ENCODE measurements around the gene DGKH.
"Not testable (repeated sequence)": the region's sequence is repeated elsewhere in the genome, so short reads cannot be mapped to it uniquely, and the experiment has no call there.

The DGKH gene

GRCh38 chr13:42075517-42075916, 27.1 kb downstream of the DGKH start:
- DNase-seq (ENCODE audit: low spot score), result no peak

DNA sequence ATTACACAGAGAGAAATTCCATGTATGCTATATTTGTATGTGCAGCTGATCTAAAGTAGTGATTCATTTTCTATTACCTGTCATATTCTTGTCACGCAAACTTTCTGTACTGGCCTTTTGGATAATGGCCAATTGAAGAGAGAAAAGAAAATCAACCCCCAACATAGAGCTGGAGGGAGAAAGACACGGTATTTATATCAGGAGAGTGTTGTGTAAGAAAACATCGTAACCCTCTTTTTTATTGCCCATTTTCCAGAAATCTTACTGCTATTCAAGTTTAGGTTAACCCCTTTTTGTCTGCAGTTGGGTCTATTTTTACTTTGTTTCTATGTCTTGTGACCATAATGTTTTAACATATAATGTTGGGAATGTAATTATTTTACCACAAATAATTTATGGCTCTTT, 27.9 kb downstream of the DGKH start:
- no peak for DNase-seq (ENCODE audit: low spot score)

DNA sequence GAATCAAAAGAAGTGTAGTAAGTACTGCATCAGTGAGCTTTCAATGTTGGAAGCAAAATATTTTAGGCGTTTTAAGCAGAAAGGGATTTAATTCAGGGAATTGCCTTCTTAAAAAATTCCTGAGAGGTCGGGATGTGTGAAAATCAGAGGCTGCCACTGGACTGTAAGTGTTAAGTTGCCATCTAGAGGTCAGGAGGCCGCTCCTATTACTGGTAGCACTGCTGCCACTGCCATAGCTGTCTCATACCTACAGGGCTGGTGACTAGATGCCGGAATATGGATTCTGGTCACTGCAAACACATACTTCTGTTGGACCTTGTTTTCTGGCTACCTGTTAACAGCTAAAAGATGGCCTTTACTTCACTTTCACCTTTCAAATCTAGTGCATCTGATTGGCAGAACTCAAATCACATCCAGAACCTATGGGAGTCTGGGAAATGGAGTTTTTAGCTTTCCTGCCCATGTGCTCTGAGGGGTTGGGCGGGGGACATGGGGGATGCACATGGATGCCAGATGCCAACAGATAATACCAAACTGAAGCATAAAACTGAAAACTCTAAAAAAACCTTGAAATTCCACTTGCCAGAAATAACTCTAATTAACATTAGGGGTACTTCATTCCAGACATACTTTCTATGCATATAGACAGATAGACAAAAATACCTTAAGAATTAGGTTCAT, 29.8 kb downstream of the DGKH start:
- DNase-seq (ENCODE audit: low spot score), result peak; percentile 15

- no peak for DNase-seq (ENCODE audit: low spot score)
These were observed 34.8 kb downstream of the DGKH start for GRCh38 chr13:42083138-42083770.

- no peak for DNase-seq (ENCODE audit: low spot score)
These were observed 36.3 kb downstream of the DGKH start for GRCh38 chr13:42084722-42085121.

- no peak for DNase-seq (ENCODE audit: low spot score)
These were observed 38.1 kb downstream of the DGKH start for GRCh38 chr13:42086582-42086981.

DNA sequence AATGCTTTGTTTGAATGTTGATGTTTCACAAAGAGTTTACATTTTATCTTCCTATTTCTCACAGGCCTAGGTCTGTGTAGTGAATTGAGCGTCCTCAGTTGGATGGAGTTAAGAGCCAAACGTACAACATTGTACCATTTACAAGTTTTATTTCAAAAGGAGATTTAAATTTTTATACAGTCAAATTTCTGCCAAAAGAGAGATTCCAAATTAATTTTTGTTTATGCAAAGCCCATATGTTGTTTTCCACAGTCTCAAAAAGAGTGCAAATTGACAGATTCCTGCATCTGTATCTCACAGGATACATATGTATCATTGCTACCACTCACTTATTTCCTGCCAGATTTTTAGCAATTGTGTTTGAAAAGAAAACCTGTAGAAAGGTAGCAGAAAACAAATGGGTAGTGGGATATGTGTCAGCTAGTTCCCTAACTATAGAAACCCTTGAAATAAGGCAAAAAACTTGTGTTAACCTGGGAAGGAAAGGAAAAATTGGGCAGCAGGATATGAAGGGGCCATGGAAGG, 46.1 kb downstream of the DGKH start:
- no peak for DNase-seq (ENCODE audit: low spot score)

- DNase-seq (ENCODE audit: low spot score), result not testable (repeated sequence)
These were observed 47.8 kb downstream of the DGKH start for GRCh38 chr13:42096222-42096621.

DNA sequence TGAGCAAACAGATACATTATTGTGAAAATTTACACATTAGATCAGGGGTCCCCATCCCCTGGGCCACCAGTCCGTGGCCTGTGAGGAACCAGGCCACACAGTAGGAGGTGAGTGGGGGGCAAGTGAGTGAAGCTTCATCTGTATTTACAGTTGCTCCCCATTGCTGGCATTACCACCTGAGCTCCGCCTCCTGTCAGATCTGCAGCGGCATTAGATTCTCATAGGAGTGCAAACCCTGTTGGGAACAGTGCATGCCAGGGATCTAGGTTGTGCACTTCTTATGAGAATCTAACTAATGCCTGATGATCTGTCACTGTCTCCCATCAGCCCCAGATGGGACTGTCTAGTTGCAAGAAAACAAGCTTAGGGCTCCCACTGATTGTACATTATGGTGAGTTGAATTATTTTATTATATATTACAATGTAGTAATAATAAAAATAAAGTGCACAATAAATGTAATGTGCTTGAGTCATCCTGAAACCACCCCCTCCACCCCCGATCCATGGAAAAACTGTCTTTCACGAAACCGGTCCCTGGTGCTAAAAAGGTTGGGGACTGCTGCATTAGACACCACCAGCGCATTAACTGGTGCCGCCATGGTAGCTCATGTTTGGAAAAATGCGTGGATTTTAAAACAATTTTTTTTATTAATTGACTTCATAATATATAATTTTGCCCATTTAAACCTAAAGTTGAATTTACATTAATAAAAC, 51.7 kb downstream of the DGKH start:
- DNase-seq (ENCODE audit: low spot score), result no peak

DNA sequence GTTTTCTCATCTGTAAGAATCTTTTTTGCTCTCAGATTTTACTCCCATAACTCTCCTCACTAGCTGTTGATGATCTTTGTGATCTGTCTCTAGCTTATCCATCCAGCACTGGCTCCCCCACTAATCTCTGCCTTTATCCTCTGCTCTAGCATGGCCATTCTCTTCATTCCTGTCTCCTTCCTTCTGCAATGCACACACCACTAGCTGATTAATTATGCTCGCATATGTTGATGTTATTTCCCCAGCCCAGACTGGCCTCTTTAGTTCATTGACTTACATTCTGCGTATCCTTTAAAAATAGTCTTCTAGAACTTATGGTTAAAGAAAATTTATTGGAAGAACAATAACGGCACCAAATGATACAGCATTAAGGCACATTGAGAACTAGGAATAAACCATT, 52.5 kb downstream of the DGKH start:
- no peak for DNase-seq (ENCODE audit: low spot score)

DNA sequence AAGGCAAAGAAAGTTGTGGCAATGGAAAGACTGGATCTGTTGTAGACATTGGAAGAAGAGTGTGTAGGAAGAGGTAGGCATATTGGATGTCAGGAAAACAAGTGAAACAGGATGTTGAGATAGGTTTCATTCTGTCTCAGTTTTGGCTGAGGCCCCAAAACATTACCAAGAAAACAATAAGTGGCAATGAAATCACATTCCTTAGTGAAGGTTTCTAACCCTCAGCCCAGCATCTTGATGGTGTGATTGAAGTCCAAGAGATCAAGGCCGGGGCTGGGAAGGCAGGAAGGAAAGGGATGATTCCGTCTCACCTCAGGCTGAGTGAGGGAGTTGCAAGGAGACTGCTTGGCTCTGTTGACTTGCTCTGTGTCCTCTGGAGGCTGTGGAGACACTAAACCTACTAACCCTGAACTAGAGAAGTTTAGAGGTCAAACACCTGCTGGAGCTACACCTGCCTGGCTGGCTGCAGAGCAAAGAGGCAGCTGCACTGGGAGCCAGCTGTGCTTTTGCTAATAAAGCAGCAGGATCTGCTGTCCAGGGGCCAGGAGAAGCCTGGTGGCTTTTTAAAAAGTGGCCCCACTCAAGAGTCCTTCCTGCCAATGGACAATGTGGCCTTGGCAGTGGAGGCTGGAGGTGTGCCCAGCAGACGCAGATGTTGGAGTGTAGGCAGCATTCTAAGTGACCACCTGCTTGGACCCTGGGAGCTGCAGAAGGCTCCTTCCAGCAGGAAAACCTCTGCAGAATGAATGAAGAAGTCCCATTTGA, 53.6 kb downstream of the DGKH start:
- DNase-seq (ENCODE audit: low spot score), result no peak

GRCh38 chr13:42102961-42103865, 54.8 kb downstream of the DGKH start:
- DNase-seq (ENCODE audit: low spot score), result no peak

DNA sequence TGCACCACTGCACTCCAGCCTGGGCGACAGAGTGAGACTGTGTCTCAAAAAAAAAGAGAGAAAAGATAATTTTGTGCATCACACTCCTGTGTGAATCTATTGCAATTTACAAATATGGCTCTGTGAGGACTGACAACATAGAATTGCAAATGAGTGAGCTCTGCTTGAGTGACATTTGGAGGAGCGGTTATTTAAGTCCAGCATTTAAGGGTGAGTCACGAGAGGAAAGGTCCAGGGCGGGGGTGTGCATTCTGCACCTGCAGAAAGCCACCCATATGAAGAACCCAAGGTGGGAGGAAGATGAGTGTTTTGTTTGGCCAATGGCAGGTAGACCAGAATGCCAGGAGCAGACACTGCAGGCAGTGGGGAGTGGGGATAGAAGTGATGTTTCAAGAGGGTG, 58.5 kb downstream of the DGKH start:
- DNase-seq (ENCODE audit: low spot score), result no peak

DNA sequence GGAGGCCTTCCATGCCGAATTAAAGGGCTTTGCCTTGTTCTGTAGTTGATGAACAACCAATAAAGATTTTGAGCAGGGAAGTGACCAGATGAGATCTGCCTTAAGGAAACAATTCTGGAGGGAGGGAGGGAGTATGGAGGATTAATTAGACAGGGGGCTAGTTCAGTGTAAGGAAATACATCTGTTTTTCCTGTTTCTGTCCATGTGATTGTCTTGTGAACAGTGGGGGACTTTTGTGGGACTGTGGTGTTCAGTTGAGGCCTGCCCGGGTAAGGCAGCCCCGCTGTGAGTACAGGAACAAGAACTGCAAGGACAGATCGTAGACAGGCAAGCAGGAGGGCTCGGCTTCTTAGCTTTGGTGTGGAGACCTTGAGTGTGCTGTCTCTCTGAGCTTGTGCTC, 59.0 kb downstream of the DGKH start:
- no peak for DNase-seq (ENCODE audit: low spot score)

DNA sequence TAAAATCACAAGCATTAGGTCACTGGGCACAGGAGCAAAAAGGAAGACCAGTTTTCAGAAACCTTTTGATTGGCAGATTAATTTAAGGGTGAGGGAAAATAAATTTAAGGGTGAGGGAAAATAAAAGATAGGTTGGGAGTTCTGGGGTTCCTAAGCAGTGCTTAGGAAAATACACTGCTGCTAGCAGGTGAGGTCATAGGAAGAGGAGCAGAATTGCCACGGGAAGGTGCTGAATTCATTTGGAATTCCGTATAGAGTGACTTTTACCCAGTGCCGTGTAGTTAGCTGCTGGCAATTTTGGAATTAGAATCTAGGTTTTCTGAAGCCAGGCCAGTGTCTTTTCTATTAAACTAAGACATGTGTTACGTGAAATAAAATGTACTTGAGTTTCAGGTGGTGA, 59.8 kb downstream of the DGKH start:
- no peak for DNase-seq (ENCODE audit: low spot score)

DNA sequence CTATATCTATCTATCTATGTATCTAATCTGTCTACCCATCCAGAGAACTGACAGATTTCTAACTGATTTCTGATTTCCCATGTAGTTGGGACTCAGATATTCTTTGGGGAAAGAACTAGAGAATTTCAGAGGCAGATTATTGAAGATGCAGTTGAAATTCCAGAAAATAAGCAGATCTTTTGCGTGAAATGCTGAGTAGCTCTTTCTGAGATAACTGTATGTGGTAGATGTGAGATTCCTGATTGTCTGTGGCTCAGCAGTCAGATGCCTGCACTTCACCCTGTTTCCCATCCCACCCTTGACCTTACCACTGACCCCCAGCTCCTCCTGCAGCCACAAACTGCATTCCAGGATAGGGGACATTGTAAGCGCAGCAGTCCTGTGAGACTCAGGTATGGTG, 61.5 kb downstream of the DGKH start:
- no peak for DNase-seq (ENCODE audit: low spot score)

DNA sequence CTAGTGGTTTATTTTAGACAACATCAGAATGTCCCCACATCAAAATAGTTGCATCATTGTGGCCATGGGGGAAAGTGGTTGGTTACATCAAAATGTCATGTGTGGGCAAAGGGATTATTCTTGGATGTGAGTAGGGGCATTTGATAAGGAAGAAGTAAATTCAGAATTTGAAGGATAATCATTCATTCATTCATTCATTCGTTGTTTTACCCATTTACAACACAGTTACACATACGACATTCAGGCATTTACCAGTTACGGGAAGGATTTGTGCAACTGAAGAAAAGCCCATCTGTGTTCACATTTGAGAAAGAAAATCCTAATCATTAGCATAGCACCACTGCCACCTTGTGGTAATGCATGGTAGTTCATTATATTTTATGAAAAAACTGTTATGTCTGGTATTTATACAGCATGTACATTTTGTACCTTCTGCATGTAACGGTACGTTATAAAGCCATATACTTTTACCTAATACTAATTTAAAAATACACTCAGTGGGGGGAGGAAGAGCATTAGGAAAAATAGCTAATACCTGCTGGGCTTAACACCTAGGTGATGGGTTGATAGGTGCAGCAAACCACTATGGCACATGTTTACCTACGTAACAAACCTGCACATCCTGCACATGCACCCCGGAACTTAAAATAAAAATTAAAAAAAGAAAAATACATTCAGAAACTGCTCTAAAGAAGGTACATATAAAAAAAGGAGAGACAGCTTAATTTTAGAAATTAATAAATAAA, 62.1 kb downstream of the DGKH start:
- DNase-seq (ENCODE audit: low spot score), result peak; percentile 20

- no peak for DNase-seq (ENCODE audit: low spot score)
These were observed 64.4 kb downstream of the DGKH start for GRCh38 chr13:42112864-42113263.

DNA sequence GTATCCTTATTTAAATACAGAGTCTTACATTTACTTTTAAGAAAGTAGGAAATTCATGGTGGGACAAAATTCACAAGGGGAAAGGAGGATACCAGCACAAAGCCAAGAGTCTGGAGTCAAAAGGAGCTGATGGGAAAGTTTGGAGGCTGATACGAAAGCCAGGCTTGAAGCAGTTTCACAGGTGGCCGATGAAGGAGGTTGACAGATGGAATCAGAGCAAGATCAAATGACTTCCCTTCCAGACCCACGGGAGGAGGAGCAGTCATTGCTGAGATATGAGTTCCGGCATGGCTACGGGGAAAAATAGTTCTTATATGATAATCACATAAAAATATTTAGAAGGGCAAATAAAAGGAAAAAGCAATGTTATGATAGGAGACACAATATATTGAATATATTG, 65.0 kb downstream of the DGKH start:
- DNase-seq (ENCODE audit: low spot score), result no peak

DNA sequence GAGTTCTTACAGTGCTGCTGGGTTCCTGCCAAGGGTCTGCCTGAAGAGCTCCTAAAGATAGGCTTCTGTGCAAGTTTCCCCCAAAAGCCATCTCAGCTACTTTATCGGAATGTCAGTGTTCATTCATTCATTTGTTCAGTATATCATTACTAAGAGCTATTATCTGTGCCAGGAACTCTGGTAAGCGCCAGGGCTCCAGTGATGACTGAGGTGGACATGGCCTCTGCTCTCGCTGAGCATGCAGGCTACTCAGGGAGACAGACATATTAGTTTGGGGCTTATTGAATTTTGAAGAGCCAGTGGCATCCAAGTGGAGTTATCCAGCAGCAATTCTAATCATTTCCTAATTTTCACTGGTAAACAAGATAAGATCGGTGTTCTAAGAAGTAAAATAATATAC, 65.8 kb downstream of the DGKH start:
- no peak for DNase-seq (ENCODE audit: low spot score)

- no peak for DNase-seq (ENCODE audit: low spot score)
These were observed 66.5 kb downstream of the DGKH start for GRCh38 chr13:42114912-42115311.

Measured in HuH-7 (cell line).